ENCODE data around the gene PALS1.
A peak's percentile ranks its signal among the peaks of the same experiment; 100 is the strongest.
"Not testable (repeated sequence)": the region's sequence is repeated elsewhere in the genome, so short reads cannot be mapped to it uniquely, and the experiment has no call there.

PALS1 gene

GRCh38 chr14:67269298-67270060 is 28.2 kb downstream of the PALS1 start:
- peak overlapping the region; percentile 39 for H3K4me3 ChIP-seq (ENCODE audit: low read depth, low read length)
- no peak for TF ChIP-seq CTCF (IDR thresholded peaks at IDR 0.05; ENCODE audit: low read depth, low read length)

- no peak for TF ChIP-seq CTCF (IDR thresholded peaks at IDR 0.05; ENCODE audit: low read depth, low read length)
- peak overlapping the region; percentile 5; the same call in 1 of the 2 replicates for H3K4me3 ChIP-seq (ENCODE audit: low read depth, low read length)
Measured at GRCh38 chr14:67270145-67270753, 29.0 kb downstream of the PALS1 start.

- no peak overlapping the region for H3K4me3 ChIP-seq (ENCODE audit: low read depth, low read length)
- TF ChIP-seq CTCF (IDR thresholded peaks at IDR 0.05; ENCODE audit: low read depth, low read length) = no peak
Measured at GRCh38 chr14:67270933-67271332, 29.7 kb downstream of the PALS1 start.

- not testable (repeated sequence) for H3K4me3 ChIP-seq (ENCODE audit: low read depth, low read length)
Measured at GRCh38 chr14:67273281-67273680, 32.0 kb downstream of the PALS1 start.

GRCh38 chr14:67276131-67276530 is 34.9 kb downstream of the PALS1 start:
- no peak for TF ChIP-seq CTCF (IDR thresholded peaks at IDR 0.05; ENCODE audit: low read depth, low read length)

GRCh38 chr14:67280506-67280905 is 39.3 kb downstream of the PALS1 start:
- TF ChIP-seq CTCF (IDR thresholded peaks at IDR 0.05; ENCODE audit: low read depth, low read length) = no peak
- H3K4me3 ChIP-seq (ENCODE audit: low read depth, low read length) = no peak overlapping the region

More at GRCh38 chr14:67276131-67276530, 34.9 kb downstream of the PALS1 start:
- no peak overlapping the region for H3K4me3 ChIP-seq (ENCODE audit: low read depth, low read length)

- TF ChIP-seq CTCF (IDR thresholded peaks at IDR 0.05; ENCODE audit: low read depth, low read length) = peak; percentile 16; the same call in 1 of the 2 replicates
- no peak overlapping the region for H3K4me3 ChIP-seq (ENCODE audit: low read depth, low read length)
Measured at GRCh38 chr14:67285876-67286452, 44.7 kb downstream of the PALS1 start.

All from WI38 (cell line).